Measurements from ENCODE around the gene RUNX3.

RUNX3 gene

GRCh38 chr1:24884751-24885150 lies 45.3 kb downstream of the RUNX3 start:
- H3K9me3 Mint-ChIP-seq, result peaks cover 3% of the 10 kb centered on the region
- H3K4me1 Mint-ChIP-seq, result no peaks in the 10 kb centered on the region
- peaks cover 3% of the 10 kb centered on the region for H3K36me3 Mint-ChIP-seq
- no peak overlapping the region for H3K4me3 Mint-ChIP-seq
- H3K27me3 Mint-ChIP-seq, result no peaks in the 10 kb centered on the region
- no peak overlapping the region for H3K27ac Mint-ChIP-seq

GRCh38 chr1:24881034-24881433 lies 49.0 kb downstream of the RUNX3 start:
- Mint-ChIP-seq H3K27me3 (no peaks in the 10 kb centered on the region), H3K36me3 (peaks cover 3% of the 10 kb centered on the region)

GRCh38 chr1:24878775-24879742 lies 51.0 kb downstream of the RUNX3 start:
- Mint-ChIP-seq H3K4me1 (no peaks in the 10 kb centered on the region), H3K27me3 (no peaks in the 10 kb centered on the region), H3K36me3 (no peaks in the 10 kb centered on the region), H3K4me3 (no peak overlapping the region), H3K9me3 (no peaks in the 10 kb centered on the region), H3K27ac (no peak overlapping the region)

More at GRCh38 chr1:24881034-24881433, 49.0 kb downstream of the RUNX3 start:
- Mint-ChIP-seq H3K27ac (no peak overlapping the region), H3K4me3 (no peak overlapping the region), H3K4me1 (no peaks in the 10 kb centered on the region), H3K9me3 (peaks cover 3% of the 10 kb centered on the region)

- Mint-ChIP-seq H3K4me3 (no peak overlapping the region), H3K36me3 (no peaks in the 10 kb centered on the region), H3K27me3 (no peaks in the 10 kb centered on the region), H3K27ac (no peak overlapping the region), H3K9me3 (no peaks in the 10 kb centered on the region), H3K4me1 (no peaks in the 10 kb centered on the region)
Measured at GRCh38 chr1:24878045-24878444, 52.0 kb downstream of the RUNX3 start.

- no peak overlapping the region for H3K4me3 Mint-ChIP-seq
- H3K27me3 Mint-ChIP-seq, result no peaks in the 10 kb centered on the region
- H3K9me3 Mint-ChIP-seq, result no peaks in the 10 kb centered on the region
- H3K4me1 Mint-ChIP-seq, result peaks cover 11% of the 10 kb centered on the region
- no peaks in the 10 kb centered on the region for H3K36me3 Mint-ChIP-seq
- no peak overlapping the region for H3K27ac Mint-ChIP-seq
Measured at GRCh38 chr1:24875991-24876506, 54.0 kb downstream of the RUNX3 start.

GRCh38 chr1:24875257-24875656 lies 54.8 kb downstream of the RUNX3 start:
- H3K9me3 Mint-ChIP-seq, result no peaks in the 10 kb centered on the region
- peaks cover 18% of the 10 kb centered on the region for H3K4me1 Mint-ChIP-seq
- H3K27me3 Mint-ChIP-seq, result no peaks in the 10 kb centered on the region
- H3K27ac Mint-ChIP-seq, result no peak overlapping the region
- H3K36me3 Mint-ChIP-seq, result no peaks in the 10 kb centered on the region
- no peak overlapping the region for H3K4me3 Mint-ChIP-seq

GRCh38 chr1:24874611-24875234 lies 55.4 kb downstream of the RUNX3 start:
- Mint-ChIP-seq H3K27me3 (no peaks in the 10 kb centered on the region), H3K9me3 (no peaks in the 10 kb centered on the region), H3K36me3 (no peaks in the 10 kb centered on the region), H3K27ac (no peak overlapping the region), H3K4me3 (no peak overlapping the region), H3K4me1 (peaks cover 18% of the 10 kb centered on the region)

- H3K9me3 Mint-ChIP-seq, result no peaks in the 10 kb centered on the region
- H3K27me3 Mint-ChIP-seq, result no peaks in the 10 kb centered on the region
- H3K36me3 Mint-ChIP-seq, result no peaks in the 10 kb centered on the region
- H3K4me3 Mint-ChIP-seq, result no peak overlapping the region
- no peak overlapping the region for H3K27ac Mint-ChIP-seq
- peaks cover 18% of the 10 kb centered on the region for H3K4me1 Mint-ChIP-seq
Measured at GRCh38 chr1:24874056-24874455, 56.0 kb downstream of the RUNX3 start.

GRCh38 chr1:24873148-24873547 lies 56.9 kb downstream of the RUNX3 start:
- no peaks in the 10 kb centered on the region for H3K27me3 Mint-ChIP-seq
- peaks cover 18% of the 10 kb centered on the region for H3K4me1 Mint-ChIP-seq
- H3K27ac Mint-ChIP-seq, result no peak overlapping the region
- no peak overlapping the region for H3K4me3 Mint-ChIP-seq
- no peaks in the 10 kb centered on the region for H3K36me3 Mint-ChIP-seq
- H3K9me3 Mint-ChIP-seq, result no peaks in the 10 kb centered on the region

GRCh38 chr1:24872061-24872850 lies 57.8 kb downstream of the RUNX3 start:
- H3K9me3 Mint-ChIP-seq, result no peaks in the 10 kb centered on the region
- H3K36me3 Mint-ChIP-seq, result no peaks in the 10 kb centered on the region
- H3K4me1 Mint-ChIP-seq, result peaks cover 18% of the 10 kb centered on the region
- H3K27ac Mint-ChIP-seq, result no peak overlapping the region
- H3K27me3 Mint-ChIP-seq, result no peaks in the 10 kb centered on the region
- no peak overlapping the region for H3K4me3 Mint-ChIP-seq

GRCh38 chr1:24871306-24871901 lies 58.7 kb downstream of the RUNX3 start:
- no peaks in the 10 kb centered on the region for H3K27me3 Mint-ChIP-seq
- H3K27ac Mint-ChIP-seq, result no peak overlapping the region
- no peaks in the 10 kb centered on the region for H3K36me3 Mint-ChIP-seq
- H3K4me1 Mint-ChIP-seq, result peaks cover 18% of the 10 kb centered on the region
- H3K9me3 Mint-ChIP-seq, result no peaks in the 10 kb centered on the region
- H3K4me3 Mint-ChIP-seq, result no peak overlapping the region

GRCh38 chr1:24870551-24871195 lies 59.4 kb downstream of the RUNX3 start:
- Mint-ChIP-seq H3K4me1 (peaks cover 18% of the 10 kb centered on the region), H3K4me3 (peak overlapping the region; percentile 36), H3K36me3 (no peaks in the 10 kb centered on the region), H3K27ac (no peak overlapping the region), H3K9me3 (no peaks in the 10 kb centered on the region), H3K27me3 (no peaks in the 10 kb centered on the region)

- Mint-ChIP-seq H3K9me3 (no peaks in the 10 kb centered on the region), H3K4me3 (no peak overlapping the region), H3K4me1 (peaks cover 18% of the 10 kb centered on the region), H3K36me3 (no peaks in the 10 kb centered on the region), H3K27me3 (no peaks in the 10 kb centered on the region), H3K27ac (no peak overlapping the region)
Measured at GRCh38 chr1:24868016-24868875, 61.8 kb downstream of the RUNX3 start.
